ES-I3 (cell line): Measurements from ENCODE around the gene SMIM24.
"Not testable (repeated sequence)": the region's sequence is repeated elsewhere in the genome, so short reads cannot be mapped to it uniquely, and the experiment has no call there.

ENCODE experiments used
- H3K36me3 ChIP-seq: 2 replicates; pipeline ENCODE4 v1.6.1; 2013; ENCODE audit warnings: mild to moderate bottlenecking, low read length, control low read depth, moderate library complexity; ENCODE audit not compliant: insufficient read depth
- H3K4me1 ChIP-seq: 2 replicates; pipeline ENCODE4 v1.6.1; 2013; ENCODE audit warnings: mild to moderate bottlenecking, control low read depth, low read length; ENCODE audit not compliant: insufficient read depth
- H3K9ac ChIP-seq: 2 replicates; pipeline ENCODE4 v1.6.1; 2013; ENCODE audit warnings: low read depth, mild to moderate bottlenecking, low read length, moderate library complexity
- H3K9me3 ChIP-seq: 2 replicates; pipeline ENCODE4 v1.6.1; 2013; ENCODE audit warnings: mild to moderate bottlenecking, low read length, moderate library complexity; ENCODE audit not compliant: control insufficient read depth, insufficient read depth

Gene SMIM24

GRCh38 chr19:3480383-3481091 is at the start of gene SMIM24:
Gene SMIM24 (minus strand): TSS chr19:3480525. CDS start chr19:3480463, 62 bp downstream.
- peak within 1 kb of the TSS; percentile 53; the same call in 1 of the 2 replicates for H3K9ac ChIP-seq
- H3K9me3 ChIP-seq: no peaks in the 10 kb centered on the region
- peaks cover 9% of the 10 kb centered on the region; the same call in 1 of the 2 replicates for H3K4me1 ChIP-seq
- H3K36me3 ChIP-seq: no peaks in the 10 kb centered on the region

- not testable (repeated sequence) for H3K9me3 ChIP-seq, H3K36me3 ChIP-seq, H3K9ac ChIP-seq, H3K4me1 ChIP-seq
Observed at GRCh38 chr19:3529299-3529698, 49.0 kb upstream of the SMIM24 start.

GRCh38 chr19:3528539-3529211 is 48.4 kb upstream of the SMIM24 start:
- H3K9ac ChIP-seq: no peak overlapping the region
- H3K36me3 ChIP-seq: peaks cover 4% of the 10 kb centered on the region; the same call in 1 of the 2 replicates
- no peaks in the 10 kb centered on the region for H3K9me3 ChIP-seq
- H3K4me1 ChIP-seq: no peaks in the 10 kb centered on the region

GRCh38 chr19:3528080-3528479 is 47.8 kb upstream of the SMIM24 start:
- Histone ChIP-seq H3K36me3 (peaks cover 4% of the 10 kb centered on the region; the same call in 1 of the 2 replicates), H3K9me3 (no peaks in the 10 kb centered on the region)

GRCh38 chr19:3527238-3527910 is 47.0 kb upstream of the SMIM24 start:
- H3K9me3 ChIP-seq: no peaks in the 10 kb centered on the region
- no peaks in the 10 kb centered on the region for H3K4me1 ChIP-seq
- no peak overlapping the region for H3K9ac ChIP-seq
- peaks cover 4% of the 10 kb centered on the region; the same call in 1 of the 2 replicates for H3K36me3 ChIP-seq

More at GRCh38 chr19:3528080-3528479, 47.8 kb upstream of the SMIM24 start:
- Histone ChIP-seq H3K4me1 (no peaks in the 10 kb centered on the region), H3K9ac (no peak overlapping the region)

- Histone ChIP-seq H3K9me3 (no peaks in the 10 kb centered on the region), H3K4me1 (no peaks in the 10 kb centered on the region), H3K9ac (no peak overlapping the region), H3K36me3 (peaks cover 4% of the 10 kb centered on the region; the same call in 1 of the 2 replicates)
Observed at GRCh38 chr19:3526507-3527237, 46.3 kb upstream of the SMIM24 start.

- Histone ChIP-seq H3K4me1 (peaks cover 7% of the 10 kb centered on the region; the same call in 1 of the 2 replicates), H3K36me3 (peaks cover 4% of the 10 kb centered on the region; the same call in 1 of the 2 replicates), H3K9ac (no peak overlapping the region), H3K9me3 (no peaks in the 10 kb centered on the region)
Observed at GRCh38 chr19:3524904-3525451, 44.7 kb upstream of the SMIM24 start.

- H3K9ac ChIP-seq: no peak overlapping the region
- H3K9me3 ChIP-seq: no peaks in the 10 kb centered on the region
- peaks cover 4% of the 10 kb centered on the region; the same call in 1 of the 2 replicates for H3K36me3 ChIP-seq
- H3K4me1 ChIP-seq: peaks cover 9% of the 10 kb centered on the region; the same call in 1 of the 2 replicates
Observed at GRCh38 chr19:3524078-3524842, 43.9 kb upstream of the SMIM24 start.

- Histone ChIP-seq H3K9ac (no peak overlapping the region), H3K4me1 (peaks cover 16% of the 10 kb centered on the region), H3K9me3 (no peaks in the 10 kb centered on the region), H3K36me3 (peaks cover 4% of the 10 kb centered on the region; the same call in 1 of the 2 replicates)
Observed at GRCh38 chr19:3523361-3524077, 43.2 kb upstream of the SMIM24 start.

- Histone ChIP-seq H3K9ac (no peak overlapping the region), H3K4me1 (peaks cover 20% of the 10 kb centered on the region), H3K36me3 (peaks cover 4% of the 10 kb centered on the region; the same call in 1 of the 2 replicates)
Observed at GRCh38 chr19:3522421-3523360, 42.4 kb upstream of the SMIM24 start.

GRCh38 chr19:3521104-3521445 is 40.8 kb upstream of the SMIM24 start:
- Histone ChIP-seq H3K9me3 (no peaks in the 10 kb centered on the region), H3K4me1 (peaks cover 21% of the 10 kb centered on the region), H3K36me3 (no peaks in the 10 kb centered on the region), H3K9ac (no peak overlapping the region)

More at GRCh38 chr19:3522421-3523360, 42.4 kb upstream of the SMIM24 start:
- no peaks in the 10 kb centered on the region for H3K9me3 ChIP-seq
